ENCODE results near the gene GPC6.

- TF ChIP-seq EZH2 (IDR thresholded peaks at IDR 0.05; ENCODE audit: insufficient read depth, poor library complexity, severe bottlenecking) (no peak), EZH2phosphoT487 (IDR thresholded peaks at IDR 0.05; ENCODE audit: insufficient read depth, low read depth) (no peak)
Observed at GRCh38 chr13:93690139-93690538, 463.5 kb downstream of the GPC6 start.

Measured in GM23248 (cell line).